Left lobe of liver (tissue), 2 donors: Measurements from ENCODE around the gene SMAP1. TPM values are rescaled to one million over a fixed set of nuclear protein-coding genes. Genes with fewer than 3 reads are reported as not detected.
"Not testable (repeated sequence)": the region's sequence is repeated elsewhere in the genome, so short reads cannot be mapped to it uniquely, and the experiment has no call there.

Source experiments
- ATAC-seq: fragments of 200-7000 bp; cut with Tn5 transposase; one replicate; pipeline ENCODE4 v1.9.1; 2020; ENCODE audit warnings: mild to moderate bottlenecking, moderate library complexity
- DNase-seq: peaks from one replicate; pipeline ENCODE4 v3.0.0-alpha.2; 2020; ENCODE audit warnings: low spot score
- total RNA-seq: library from RNA; stranded (reverse); gene quantifications from one replicate; pipeline ENCODE4 v1.2.1, GENCODE V29; 2021
- donor health status: DM: no; HTN: no; CAD: no; lungs with moderate emphysema.
- donor health status: DM: no; HTN: yes; CAD: no.

The SMAP1 gene
- total RNA-seq, 1 donor from 2014 or later: 9.1 TPM

- ATAC-seq (no peak), DNase-seq (no peak)
Observed at GRCh38 chr6:70735513-70735912, 67.8 kb downstream of the SMAP1 start.

DNA sequence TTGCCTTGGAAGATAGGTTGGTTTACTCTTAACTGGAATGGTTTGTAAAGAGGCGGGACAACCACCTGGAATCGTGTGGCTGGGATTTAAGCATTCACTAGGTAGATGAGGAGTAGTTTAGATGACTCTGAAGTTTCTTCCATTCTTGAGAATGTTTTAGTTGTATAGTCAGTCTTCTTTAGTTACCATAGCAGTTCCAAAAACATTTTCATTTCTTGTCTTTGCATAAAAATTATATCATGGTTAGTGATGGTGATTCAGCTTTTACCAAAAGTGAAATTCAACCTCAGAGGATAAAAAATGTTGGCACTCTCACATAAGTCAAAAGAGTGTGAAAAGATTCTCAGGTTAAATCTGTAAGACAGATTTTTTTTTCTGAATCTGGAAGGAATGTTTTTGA is 70.3 kb downstream of the SMAP1 start:
- no peak for ATAC-seq
- no peak for DNase-seq

DNA sequence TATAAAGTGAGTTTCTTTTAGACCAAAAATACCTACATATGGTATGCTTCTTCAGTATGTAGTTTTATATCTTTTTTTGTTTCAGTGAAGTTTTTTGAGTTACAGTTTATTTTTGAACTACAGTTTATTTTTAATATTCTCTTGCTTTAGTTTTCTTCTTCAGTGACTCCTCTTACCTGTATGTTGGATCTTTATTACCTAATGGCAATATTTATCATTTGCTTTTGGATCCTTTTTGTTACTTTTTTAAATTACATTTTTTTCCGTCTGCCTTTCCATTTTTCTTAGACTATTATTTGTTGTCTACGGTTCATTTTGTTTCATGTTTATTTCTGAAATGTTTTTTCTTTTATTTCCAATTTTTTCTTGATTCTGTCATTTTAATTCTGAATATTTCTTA is 71.9 kb downstream of the SMAP1 start:
- no peak for ATAC-seq
- DNase-seq: no peak

- DNase-seq, ATAC-seq: not testable (repeated sequence)
Observed at GRCh38 chr6:70740746-70741145, 73.1 kb downstream of the SMAP1 start.

- not testable (repeated sequence) for ATAC-seq, DNase-seq
Observed at GRCh38 chr6:70742462-70742861, 74.8 kb downstream of the SMAP1 start.

- no peak for DNase-seq
- no peak for ATAC-seq
Observed at GRCh38 chr6:70753870-70754380, 86.2 kb downstream of the SMAP1 start.

DNA sequence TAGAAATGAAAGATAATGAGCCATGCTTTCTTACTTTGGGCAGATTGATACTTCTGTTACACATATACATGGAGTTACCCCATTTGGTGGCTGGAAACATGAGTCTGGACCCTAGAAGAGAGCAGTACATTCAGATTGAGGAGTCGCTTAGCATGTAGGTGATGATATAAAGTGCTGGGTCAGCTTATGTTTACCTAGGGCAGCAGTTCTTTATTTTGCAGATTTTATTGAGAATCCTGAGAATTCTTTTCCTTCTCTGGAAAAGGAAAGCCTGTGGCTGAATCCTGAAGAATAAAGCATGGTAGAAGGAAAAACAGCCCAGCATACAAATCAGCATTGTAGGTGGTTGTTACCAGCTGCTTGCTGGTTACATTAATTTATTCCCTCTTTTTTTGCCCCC is 91.2 kb downstream of the SMAP1 start:
- DNase-seq (no peak), ATAC-seq (no peak)

GRCh38 chr6:70763754-70764510 is 96.2 kb downstream of the SMAP1 start:
- DNase-seq (no peak), ATAC-seq (no peak)

GRCh38 chr6:70764706-70765105 is 97.0 kb downstream of the SMAP1 start:
- no peak for ATAC-seq

GRCh38 chr6:70771351-70771750 is 103.7 kb downstream of the SMAP1 start:
- ATAC-seq, DNase-seq: not testable (repeated sequence)

More at GRCh38 chr6:70764706-70765105, 97.0 kb downstream of the SMAP1 start:
- DNase-seq: no peak

DNA sequence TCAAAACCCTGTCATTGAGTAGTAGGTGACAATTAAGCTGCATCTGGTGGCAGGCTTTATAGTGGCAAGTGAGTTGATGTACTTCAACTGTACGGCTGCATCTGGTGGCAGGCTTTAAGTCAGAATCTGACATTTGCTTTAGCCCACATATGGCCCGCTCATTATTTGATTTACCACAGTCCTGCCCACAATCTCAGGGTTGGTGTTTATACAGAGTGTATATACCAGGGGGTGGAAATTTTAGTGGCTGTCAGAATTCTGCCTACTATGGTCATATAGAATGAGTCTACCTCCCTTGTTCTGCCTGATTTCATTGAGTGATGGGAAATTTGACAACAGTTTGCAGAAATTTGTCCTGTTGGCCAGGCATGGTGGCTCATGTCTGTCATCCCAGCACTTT is 112.3 kb downstream of the SMAP1 start:
- DNase-seq: no peak
- ATAC-seq: no peak

- DNase-seq: no peak
- ATAC-seq: no peak
Observed at GRCh38 chr6:70790483-70791224, 123.0 kb downstream of the SMAP1 start.

DNA sequence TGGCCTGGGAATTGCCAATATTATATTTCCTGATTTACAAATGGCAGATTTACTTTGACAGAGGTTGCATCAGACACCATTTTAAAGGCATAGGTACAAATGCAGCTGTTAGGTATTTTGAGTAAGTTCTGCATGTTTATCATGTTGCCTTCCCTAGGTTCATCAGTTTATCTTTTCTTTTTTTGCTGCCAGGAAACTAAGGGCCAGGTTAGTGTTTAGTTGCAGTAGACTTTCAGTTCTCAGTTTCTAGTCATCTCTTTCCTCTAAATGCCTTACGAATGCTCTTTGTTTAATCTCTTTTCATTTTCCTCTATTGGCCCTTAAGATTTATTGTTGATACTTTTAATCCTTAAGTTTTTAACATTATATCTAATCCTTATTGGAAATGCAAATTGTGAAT is 129.9 kb downstream of the SMAP1 start:
- DNase-seq (no peak), ATAC-seq (no peak)

DNA sequence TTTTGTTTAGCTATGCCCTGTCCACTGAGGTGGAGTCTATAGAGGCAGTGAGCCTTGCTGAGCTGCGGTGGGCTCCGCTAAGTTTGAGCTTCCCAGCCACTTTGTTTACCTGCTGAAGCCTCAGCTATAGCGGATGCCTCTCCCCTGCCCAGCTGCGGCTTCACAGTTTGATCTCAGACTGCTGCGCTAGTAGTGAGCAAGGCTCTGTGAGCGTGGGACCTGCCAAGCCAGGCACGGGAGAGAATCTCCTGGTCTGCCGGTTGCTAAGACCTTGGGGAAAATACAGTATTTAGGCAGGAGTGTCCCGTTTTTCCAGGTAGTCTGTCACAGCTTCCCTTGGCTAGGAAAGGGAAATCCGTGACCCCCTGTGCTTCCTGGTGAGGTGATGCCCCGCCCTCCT is 138.4 kb downstream of the SMAP1 start:
- ATAC-seq (no peak), DNase-seq (no peak)

GRCh38 chr6:70811788-70812187 is 144.1 kb downstream of the SMAP1 start:
- ATAC-seq: no peak
- DNase-seq: no peak

- DNase-seq: no peak
- ATAC-seq: no peak
Observed at GRCh38 chr6:70813885-70814284, 146.2 kb downstream of the SMAP1 start.

DNA sequence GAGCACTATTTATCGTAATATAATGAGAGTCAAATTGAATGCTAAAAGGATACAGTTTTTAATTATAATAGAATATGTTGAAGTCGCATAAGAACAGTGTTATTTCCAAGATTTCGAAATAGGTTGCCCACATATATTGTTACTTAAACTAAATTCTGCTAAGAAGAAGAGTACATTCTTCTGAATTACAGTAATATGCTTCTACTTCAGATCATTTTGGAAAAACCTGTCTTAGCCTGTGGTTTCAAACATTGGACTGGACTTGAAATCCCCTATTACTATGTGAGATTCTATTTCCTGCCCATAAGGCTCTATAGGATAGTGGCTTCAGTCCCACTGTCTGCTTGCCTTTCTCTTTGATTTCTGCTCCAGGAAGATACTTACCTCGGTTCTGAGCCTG is 152.0 kb downstream of the SMAP1 start:
- DNase-seq: no peak
- no peak for ATAC-seq

GRCh38 chr6:70820778-70821177 is 153.1 kb downstream of the SMAP1 start:
- ATAC-seq: peak; percentile 26

GRCh38 chr6:70821751-70822150 is 154.1 kb downstream of the SMAP1 start:
- DNase-seq (no peak), ATAC-seq (no peak)

More at GRCh38 chr6:70820778-70821177, 153.1 kb downstream of the SMAP1 start:
- no peak for DNase-seq

DNA sequence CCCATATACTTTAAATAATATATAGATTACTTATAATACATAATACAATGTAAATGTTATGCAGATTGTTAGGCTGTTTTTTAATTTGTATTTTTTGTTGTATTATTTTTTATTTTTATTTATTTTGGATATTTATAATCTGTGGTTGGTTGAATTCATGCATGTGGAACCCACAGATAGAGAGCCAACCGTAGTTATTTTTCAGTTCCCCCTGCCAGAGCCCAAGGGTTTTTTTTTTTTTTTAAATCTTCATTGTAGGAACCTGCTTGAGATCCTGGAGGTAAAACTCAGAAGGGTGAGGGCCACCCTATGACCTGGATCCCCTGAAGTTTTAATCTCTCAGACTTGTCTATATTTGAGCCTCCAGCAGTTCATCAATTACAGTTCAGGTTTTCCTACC is 156.0 kb downstream of the SMAP1 start:
- no peak for DNase-seq
- ATAC-seq: no peak

- DNase-seq (no peak), ATAC-seq (no peak)
Observed at GRCh38 chr6:70831427-70831826, 163.7 kb downstream of the SMAP1 start.

DNA sequence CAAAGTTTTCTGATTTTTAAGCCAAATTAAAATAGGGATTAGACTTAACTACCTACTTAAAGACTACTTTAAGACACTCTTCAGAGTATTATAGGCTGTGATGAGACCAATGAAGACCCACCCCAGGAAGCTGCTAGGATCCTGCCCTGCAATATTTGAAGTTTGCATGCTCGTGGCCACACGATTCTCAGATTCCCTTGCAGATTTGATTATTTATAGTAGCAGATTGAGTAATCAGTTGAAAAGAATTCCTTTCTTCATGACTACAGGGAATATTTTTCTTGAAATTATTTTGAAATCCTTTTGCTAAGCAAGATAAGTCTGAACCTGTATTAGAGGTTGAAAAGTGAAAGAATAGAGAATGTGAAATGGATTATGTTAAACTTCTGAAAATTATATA is 166.8 kb downstream of the SMAP1 start:
- ATAC-seq (no peak), DNase-seq (no peak)
